Gastrocnemius medialis (tissue), 4 donors: ENCODE results near the gene SFMBT2.

Experiments
- POLR2A ChIP-seq, 2 donors: fragments of 450-650 bp; IDR thresholded peaks; one replicate each; pipeline ENCODE4 v1.6.1; 2017; ENCODE audit warnings: antibody characterized with exemption in 2 of 2, mild to moderate bottlenecking in 2 of 2, moderate library complexity in 2 of 2
- TF ChIP-seq, protein P1 (sequence below), 5 experiments: fragments of 450-650 bp in 3 of 5; fragments of 200-600 bp in 2 of 5; sonication (generic) in 2 of 5; IDR thresholded peaks in 4 of 5; conservative IDR thresholded peaks in 1 of 5; 1 replicate in 4 of 5; 2 replicates in 1 of 5; pipeline ENCODE4 v1.5.1; 2016 to 2019; ENCODE audit warnings: antibody characterized with exemption in 5 of 5, mild to moderate bottlenecking in 3 of 5, moderate library complexity in 3 of 5

DNA sequence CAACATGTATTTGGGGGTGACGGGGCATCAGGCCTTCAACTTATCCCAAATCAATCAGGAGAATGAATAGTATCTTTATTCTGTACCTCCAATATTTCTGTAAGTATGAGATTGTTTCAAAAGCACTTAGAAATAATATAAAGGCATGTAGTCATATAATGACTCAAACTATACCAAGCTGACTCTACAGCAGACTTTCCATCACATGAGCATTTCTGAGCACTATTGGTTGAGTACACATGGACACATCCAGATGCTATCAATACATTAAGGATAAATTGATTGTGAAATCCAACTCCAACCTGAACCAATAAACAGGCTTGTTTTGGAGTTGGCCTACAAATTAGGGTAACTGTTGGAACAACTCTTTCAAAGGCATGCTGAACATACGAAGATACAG lies 229.4 kb downstream of the SFMBT2 start:
- TF ChIP-seq, protein P1, sequence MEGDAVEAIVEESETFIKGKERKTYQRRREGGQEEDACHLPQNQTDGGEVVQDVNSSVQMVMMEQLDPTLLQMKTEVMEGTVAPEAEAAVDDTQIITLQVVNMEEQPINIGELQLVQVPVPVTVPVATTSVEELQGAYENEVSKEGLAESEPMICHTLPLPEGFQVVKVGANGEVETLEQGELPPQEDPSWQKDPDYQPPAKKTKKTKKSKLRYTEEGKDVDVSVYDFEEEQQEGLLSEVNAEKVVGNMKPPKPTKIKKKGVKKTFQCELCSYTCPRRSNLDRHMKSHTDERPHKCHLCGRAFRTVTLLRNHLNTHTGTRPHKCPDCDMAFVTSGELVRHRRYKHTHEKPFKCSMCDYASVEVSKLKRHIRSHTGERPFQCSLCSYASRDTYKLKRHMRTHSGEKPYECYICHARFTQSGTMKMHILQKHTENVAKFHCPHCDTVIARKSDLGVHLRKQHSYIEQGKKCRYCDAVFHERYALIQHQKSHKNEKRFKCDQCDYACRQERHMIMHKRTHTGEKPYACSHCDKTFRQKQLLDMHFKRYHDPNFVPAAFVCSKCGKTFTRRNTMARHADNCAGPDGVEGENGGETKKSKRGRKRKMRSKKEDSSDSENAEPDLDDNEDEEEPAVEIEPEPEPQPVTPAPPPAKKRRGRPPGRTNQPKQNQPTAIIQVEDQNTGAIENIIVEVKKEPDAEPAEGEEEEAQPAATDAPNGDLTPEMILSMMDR (IDR thresholded peaks at IDR 0.05 in 4 of 5, conservative IDR thresholded peaks at IDR 0.05 in 1 of 5): no peak
- TF ChIP-seq POLR2A (IDR thresholded peaks at IDR 0.05): no peak
